G401 (cell line): ENCODE results near the gene H3-3A. TPM values are rescaled to one million over a fixed set of nuclear protein-coding genes. Genes with fewer than 3 reads are reported as not detected.

ENCODE experiments used
- DNase-seq: peaks from one replicate; pipeline ENCODE4 v3.0.0-alpha.2; 2015; ENCODE audit warnings: low spot score
- in situ Hi-C: cut with HindIII; loops from 2 replicates; pipeline ENCODE4 v1.10.0; 2016; ENCODE audit warnings: low sequenced_read_pairs, mixed read lengths
- total RNA-seq: library from RNA; depleted of rRNA; stranded (reverse); fragments of >200 nt; shearing (Covaris generic); gene quantifications from 2 replicates; pipeline ENCODE4 v1.2.3, GENCODE V29; 2014; rRNA removed

The H3-3A gene
- 250 and 310 TPM in 2 replicates for total RNA-seq

DNA sequence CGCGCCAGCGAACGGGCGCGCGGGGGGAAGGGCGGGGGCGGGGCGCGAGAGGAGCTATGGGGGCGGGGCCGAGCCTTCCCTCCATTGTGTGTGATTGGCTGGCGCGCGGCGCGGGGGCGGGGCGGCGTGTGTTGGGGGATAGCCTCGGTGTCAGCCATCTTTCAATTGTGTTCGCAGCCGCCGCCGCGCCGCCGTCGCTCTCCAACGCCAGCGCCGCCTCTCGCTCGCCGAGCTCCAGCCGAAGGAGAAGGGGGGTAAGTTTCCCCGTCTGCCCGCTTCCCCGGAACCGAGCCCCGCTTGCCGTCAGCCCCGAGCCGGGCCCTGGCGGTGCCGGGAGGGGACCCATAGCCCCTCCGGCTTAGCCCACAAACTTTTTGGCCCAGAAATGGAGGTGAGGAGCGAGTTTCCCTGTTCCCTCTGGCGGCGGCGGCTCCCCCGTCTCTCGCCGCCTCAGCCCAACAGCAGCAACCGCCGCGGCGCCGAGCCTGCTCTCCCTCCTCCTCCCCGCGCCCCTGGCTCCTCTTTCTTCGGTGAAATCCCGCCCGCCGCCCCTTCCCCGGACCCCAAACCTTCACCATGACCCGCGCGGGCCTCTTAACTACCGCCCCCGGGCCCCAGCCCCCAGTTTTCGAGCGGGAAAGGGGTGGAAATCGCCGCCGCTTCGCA is at the start of gene H3-3A:
Gene H3-3A, plus strand, starts transcription at position 159 of the 666 bp plus-strand sequence. CDS start 1,636 bp downstream, outside the sequence.
- in situ Hi-C loops = no loop called here
- DNase-seq = peak; percentile 96

DNA sequence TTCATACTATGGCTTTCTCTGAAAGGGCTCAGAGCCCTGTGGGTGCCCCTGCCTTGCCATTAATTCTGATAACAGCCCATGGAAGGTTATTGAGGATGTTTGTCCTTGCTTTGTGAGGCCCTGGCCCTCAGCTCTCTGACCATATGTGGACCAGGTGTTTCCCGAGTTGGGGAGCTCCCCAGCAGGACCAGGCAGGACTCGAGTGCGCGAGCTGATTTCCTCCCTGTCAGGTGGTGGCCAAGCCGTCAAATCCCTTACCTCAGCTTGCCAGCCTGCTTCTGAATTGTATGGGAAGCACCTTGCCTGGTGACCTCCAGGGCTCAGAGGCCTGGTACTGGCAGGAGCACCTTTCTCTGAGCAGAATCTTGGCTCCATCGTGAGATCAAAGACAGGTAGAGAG is 45.4 kb upstream of the H3-3A start:
- in situ Hi-C loops = no loop called here
- peak; percentile 17 for DNase-seq

- DNase-seq = no peak
- in situ Hi-C loops = no loop called here
Observed at GRCh38 chr1:226019572-226019971, 42.9 kb upstream of the H3-3A start.

- no peak for DNase-seq
- in situ Hi-C loops = no loop called here
Observed at GRCh38 chr1:226021401-226021800, 41.1 kb upstream of the H3-3A start.

- in situ Hi-C loops = no loop called here
- no peak for DNase-seq
Observed at GRCh38 chr1:226021801-226022200, 40.7 kb upstream of the H3-3A start.

- in situ Hi-C loops = no loop called here
Observed at GRCh38 chr1:226023735-226024134, 38.8 kb upstream of the H3-3A start.

GRCh38 chr1:226026833-226027232 is 35.7 kb upstream of the H3-3A start:
- in situ Hi-C loops = no loop called here
- DNase-seq = no peak

More at GRCh38 chr1:226023735-226024134, 38.8 kb upstream of the H3-3A start:
- no peak for DNase-seq

DNA sequence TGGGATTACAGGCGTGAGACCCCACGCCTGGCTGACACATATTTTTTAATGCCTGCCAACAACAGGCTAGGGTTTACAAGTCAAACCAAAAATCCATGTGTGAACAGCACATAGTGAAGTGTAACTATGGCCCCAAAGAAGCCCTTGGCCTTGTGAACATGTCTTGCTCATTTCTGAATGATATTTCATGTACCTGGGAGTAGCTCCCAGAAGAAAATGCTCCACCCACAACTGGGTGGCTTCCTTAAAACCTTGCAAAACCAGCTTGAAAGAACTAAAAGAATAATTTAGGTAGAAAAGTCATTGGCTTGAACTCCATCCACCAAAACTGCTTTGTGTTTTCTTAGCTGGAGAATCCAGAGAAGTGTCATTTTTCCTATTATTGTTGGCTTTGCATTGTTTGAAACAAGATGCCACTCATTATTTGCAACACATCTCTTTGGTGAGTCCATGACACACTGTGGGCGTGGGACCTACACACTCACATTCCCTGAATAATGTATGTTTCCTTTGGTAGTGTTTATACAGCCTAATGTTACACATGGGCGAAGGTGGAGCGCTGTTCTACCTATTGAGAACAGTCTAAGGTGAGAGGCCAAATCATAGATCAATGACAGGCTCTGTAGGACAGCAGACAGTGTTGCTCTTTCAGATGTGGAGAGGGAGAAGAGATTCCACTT is 34.8 kb upstream of the H3-3A start:
- in situ Hi-C loops = no loop called here
- no peak for DNase-seq

DNA sequence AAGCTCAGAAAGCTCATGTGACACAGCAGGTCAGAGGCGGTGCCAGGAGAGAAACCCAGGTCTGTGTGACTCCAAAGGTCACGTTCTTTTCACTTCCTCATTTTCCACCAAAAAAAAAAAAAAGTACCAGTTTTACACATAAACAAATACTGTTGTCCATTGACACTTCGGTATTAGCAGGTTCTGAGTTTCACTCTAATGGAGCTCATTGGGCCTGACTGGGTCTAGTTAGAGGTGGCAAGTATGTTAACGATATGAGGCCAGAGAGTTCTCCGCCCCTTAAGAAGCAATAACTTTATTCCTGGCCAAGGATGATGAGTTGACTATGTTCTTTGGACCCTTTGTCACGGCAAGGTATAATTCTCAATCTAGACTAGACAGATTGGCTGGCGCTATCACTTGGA is 33.4 kb upstream of the H3-3A start:
- DNase-seq = no peak
- in situ Hi-C loops = no loop called here

- in situ Hi-C loops = no loop called here
- peak; percentile 90 for DNase-seq
Observed at GRCh38 chr1:226029568-226030225, 32.8 kb upstream of the H3-3A start.

GRCh38 chr1:226033582-226033981 is 28.9 kb upstream of the H3-3A start:
- in situ Hi-C loops = no loop called here

DNA sequence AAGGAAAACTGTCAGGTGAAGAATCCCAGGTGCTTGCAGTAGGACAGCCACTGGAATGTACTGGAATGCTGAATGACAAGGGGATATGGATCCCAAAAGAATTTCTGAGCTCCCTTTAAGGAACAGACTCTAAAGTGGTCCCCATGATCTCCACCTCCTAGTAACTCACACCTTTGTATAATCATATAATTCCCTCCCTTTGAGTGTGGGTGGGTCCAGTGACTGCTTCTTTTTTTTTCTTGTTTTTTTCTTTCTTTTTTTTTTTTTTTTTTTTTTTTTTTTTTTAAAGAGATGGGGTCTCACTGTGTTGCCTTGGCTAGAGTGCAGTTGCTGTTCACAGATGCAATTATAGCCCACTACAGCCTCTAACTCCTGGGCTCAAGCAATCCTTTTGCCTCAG is 28.5 kb upstream of the H3-3A start:
- no peak for DNase-seq
- in situ Hi-C loops = no loop called here

More at GRCh38 chr1:226033582-226033981, 28.9 kb upstream of the H3-3A start:
- DNase-seq = no peak

DNA sequence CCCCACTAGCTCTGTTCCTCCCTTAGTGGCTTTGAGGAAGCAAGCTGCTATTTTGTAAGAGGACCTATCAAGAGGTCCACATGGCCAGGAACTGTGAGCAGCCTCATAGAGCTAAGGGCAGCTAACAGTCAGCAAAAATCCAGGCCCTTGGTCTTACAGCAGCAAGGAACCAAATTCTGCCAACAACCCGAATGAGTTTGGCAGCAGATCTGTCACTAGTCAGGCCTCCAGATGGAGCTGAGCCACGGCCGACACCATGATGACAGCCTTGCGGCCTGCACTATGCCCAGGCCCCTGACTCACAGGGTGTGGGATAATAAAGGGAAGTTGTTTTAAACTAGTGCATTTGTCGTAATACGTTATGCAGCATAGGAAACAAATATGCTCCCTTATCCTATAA is 28.0 kb upstream of the H3-3A start:
- DNase-seq = peak; percentile 97
- in situ Hi-C loops = no loop called here

DNA sequence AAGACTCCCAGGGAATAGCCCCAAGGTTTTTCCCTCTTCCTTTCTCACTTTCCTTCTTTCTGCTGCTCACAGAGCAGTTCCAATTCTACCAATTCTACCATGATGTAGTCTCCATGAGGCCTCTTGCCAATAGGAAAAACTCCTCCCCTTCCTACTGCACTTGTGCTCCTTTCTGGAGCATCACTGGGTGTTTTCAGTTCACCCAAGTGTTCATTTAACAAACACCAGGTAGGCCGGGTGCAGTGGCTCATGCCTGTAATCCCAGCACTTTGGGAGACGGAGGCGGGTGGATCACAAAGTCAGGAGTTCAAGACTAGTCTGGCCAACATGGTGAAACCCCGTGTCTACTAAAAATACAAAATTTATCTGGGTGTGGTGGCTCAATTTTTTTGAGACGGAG is 26.6 kb upstream of the H3-3A start:
- in situ Hi-C loops = no loop called here
- no peak for DNase-seq

GRCh38 chr1:226038661-226039060 is 23.9 kb upstream of the H3-3A start:
- DNase-seq = no peak
- in situ Hi-C loops = no loop called here

DNA sequence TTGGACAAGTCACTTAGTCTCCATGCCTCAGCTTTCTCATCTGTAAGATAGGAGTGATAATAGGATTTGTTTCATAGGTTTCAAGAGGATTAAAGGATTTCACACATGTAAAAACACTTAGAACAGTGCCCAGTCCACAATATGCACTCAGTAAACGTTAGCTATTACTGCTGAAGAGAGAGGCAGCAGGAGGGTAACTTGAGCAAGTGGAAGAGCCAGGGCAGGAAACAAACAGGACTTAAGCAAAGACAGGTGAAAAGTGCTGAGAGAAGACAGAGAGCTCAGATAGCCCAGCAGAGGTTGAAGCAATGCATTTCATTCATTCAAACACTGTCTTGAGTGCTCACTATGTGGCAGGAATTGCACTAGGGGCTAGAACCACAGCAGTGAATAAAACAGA is 21.1 kb upstream of the H3-3A start:
- no peak for DNase-seq

DNA sequence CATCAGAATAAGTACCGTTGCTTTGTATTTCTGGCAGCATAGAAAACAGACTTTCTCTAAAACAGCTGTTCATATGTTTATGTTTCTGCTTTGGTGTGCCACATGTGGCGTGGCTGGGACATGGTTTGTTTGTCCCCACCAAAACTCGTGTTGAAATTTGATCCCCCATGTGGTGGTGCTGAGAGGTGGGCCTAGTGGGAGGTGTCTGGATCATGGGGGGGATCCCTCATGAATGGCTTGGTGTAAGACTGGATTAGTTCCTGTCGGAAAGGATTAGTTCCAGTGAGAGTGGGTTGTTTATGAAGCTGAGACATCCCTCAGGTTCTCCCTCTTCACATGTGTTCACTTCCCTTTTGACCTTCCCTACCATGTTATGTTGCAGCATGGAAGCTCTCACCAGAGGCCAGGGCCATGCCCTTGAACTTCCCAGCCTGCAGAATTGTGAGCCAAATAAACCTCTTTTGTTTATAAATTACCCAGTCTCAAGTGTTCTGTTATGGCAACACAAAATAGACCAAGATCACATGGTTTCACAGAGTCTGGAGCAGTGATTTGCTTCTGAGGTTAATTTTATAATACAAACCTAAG is 17.9 kb upstream of the H3-3A start:
- no peak for DNase-seq
- in situ Hi-C loops = no loop called here

More for the DNA sequence above, 21.1 kb upstream of the H3-3A start:
- in situ Hi-C loops = no loop called here

DNA sequence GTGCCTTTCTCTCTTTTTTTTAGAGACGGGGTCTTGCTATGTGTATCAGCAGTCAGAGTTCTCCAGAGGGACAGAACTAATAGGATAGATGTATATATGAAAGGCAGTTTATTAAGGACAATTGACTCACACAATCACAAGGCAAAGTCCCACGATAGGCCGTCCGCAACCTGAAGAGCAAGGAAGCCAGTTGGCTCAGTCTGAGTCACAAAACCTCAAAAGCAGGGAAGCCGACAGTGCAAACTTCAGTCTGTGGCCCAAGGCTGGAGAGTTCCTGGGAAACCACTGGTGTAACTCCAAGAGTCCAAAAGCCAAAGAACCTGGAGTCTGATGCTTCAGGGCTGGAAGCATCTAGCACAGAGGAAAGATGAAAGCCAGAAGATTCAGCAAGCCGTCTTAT is 16.3 kb upstream of the H3-3A start:
- no peak for DNase-seq
- in situ Hi-C loops = no loop called here

DNA sequence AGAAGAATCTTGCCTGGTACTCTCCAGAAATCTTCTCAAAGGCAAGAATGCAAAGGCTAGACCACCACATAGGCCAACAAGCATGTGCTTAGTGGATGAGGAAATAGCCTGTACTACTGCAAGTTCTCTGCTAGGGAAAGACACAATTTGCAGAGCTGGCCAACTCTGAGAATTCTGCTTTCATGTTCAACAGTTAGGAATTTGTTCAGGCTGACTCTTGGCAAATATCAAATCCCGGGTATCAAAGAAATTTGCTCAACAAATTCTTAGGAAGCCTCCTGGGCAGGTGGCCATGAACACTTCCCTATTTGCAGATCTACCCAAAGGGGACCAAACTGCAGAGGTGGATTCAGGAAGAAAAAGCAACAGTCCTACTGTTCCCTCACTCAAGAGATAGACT is 15.0 kb upstream of the H3-3A start:
- no peak for DNase-seq
- in situ Hi-C loops = no loop called here

GRCh38 chr1:226048886-226049285 is 13.6 kb upstream of the H3-3A start:
- in situ Hi-C loops = no loop called here

More at GRCh38 chr1:226048886-226049285, 13.6 kb upstream of the H3-3A start:
- no peak for DNase-seq
